ENCODE data around the gene ZNF292.

- no peak for TF ChIP-seq CTCF (IDR thresholded peaks at IDR 0.05; ENCODE audit: borderline replicate concordance, extremely low read depth, low read length, poor library complexity, severe bottlenecking)
- TF ChIP-seq EZH2 (IDR thresholded peaks at IDR 0.05; ENCODE audit: borderline replicate concordance, low read depth, low read length, severe bottlenecking), result no peak
Observed at GRCh38 chr6:87182940-87183339, 27.6 kb downstream of the ZNF292 start.
